ENCODE data around the gene PDE9A.

GRCh38 chr21:42722153-42722552 is 68.7 kb downstream of the PDE9A start:
- no peak for TF ChIP-seq POLR2A (IDR thresholded peaks at IDR 0.05; ENCODE audit: low read depth, low read length)
- no peak for TF ChIP-seq POLR2AphosphoS5 (IDR thresholded peaks at IDR 0.05; ENCODE audit: insufficient read depth, low read depth, low read length)
- TF ChIP-seq CTCF (IDR thresholded peaks at IDR 0.05; ENCODE audit: extremely low read depth in 1 of 2, insufficient read depth in 1 of 2, low read depth in 1 of 2, low read length in 2 of 2) = no peak
- no peak for TF ChIP-seq EZH2 (IDR thresholded peaks at IDR 0.05; ENCODE audit: borderline replicate concordance, low read depth, low read length, severe bottlenecking)
- TF ChIP-seq MAX (IDR thresholded peaks at IDR 0.05; ENCODE audit: insufficient read depth, insufficient read length) = no peak
- TF ChIP-seq GATA2 (IDR thresholded peaks at IDR 0.05; ENCODE audit: insufficient read depth, insufficient read length, low read depth, low read length) = no peak
- TF ChIP-seq MYC (IDR thresholded peaks at IDR 0.05; ENCODE audit: low read depth, low read length) = no peak
- no peak for TF ChIP-seq FOS (IDR thresholded peaks at IDR 0.05; ENCODE audit: borderline replicate concordance, insufficient read depth, low read length)
